D721Med (cell line): ENCODE results near the gene SPIB.

ENCODE experiments used
- DNase-seq: peaks from one replicate; pipeline ENCODE4 v3.0.0; 2011; ENCODE audit warnings: low spot score; ENCODE audit not compliant: insufficient read length
- FAIRE-seq: peaks from 2 replicates; lab custom pipeline; 2011; peaks lifted over from hg19 to GRCh38; lab: Jason Lieb, UNC
- TF ChIP-seq, protein P1 (sequence below): IDR thresholded peaks from 2 replicates; pipeline ENCODE4 v1.5.1; 2012; ENCODE audit warnings: mild to moderate bottlenecking, control low read depth; ENCODE audit not compliant: insufficient read depth; ENCODE audit errors: missing control alignments

SPIB gene

GRCh38 chr19:50427997-50428425 is 9.3 kb downstream of the SPIB start:
- FAIRE-seq (no peak), DNase-seq (no peak)
- TF ChIP-seq, protein P1, sequence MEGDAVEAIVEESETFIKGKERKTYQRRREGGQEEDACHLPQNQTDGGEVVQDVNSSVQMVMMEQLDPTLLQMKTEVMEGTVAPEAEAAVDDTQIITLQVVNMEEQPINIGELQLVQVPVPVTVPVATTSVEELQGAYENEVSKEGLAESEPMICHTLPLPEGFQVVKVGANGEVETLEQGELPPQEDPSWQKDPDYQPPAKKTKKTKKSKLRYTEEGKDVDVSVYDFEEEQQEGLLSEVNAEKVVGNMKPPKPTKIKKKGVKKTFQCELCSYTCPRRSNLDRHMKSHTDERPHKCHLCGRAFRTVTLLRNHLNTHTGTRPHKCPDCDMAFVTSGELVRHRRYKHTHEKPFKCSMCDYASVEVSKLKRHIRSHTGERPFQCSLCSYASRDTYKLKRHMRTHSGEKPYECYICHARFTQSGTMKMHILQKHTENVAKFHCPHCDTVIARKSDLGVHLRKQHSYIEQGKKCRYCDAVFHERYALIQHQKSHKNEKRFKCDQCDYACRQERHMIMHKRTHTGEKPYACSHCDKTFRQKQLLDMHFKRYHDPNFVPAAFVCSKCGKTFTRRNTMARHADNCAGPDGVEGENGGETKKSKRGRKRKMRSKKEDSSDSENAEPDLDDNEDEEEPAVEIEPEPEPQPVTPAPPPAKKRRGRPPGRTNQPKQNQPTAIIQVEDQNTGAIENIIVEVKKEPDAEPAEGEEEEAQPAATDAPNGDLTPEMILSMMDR: no peak

- TF ChIP-seq, protein P1: no peak
- FAIRE-seq (no peak), DNase-seq (no peak)
Measured at GRCh38 chr19:50428772-50429463, 10.2 kb downstream of the SPIB start.

GRCh38 chr19:50430888-50431342 is 12.2 kb downstream of the SPIB start:
- TF ChIP-seq, protein P1: no peak
- no peak for FAIRE-seq
- DNase-seq: no peak

- peak; percentile 82 for DNase-seq
- FAIRE-seq: no peak
- TF ChIP-seq, protein P1: no peak
Measured at GRCh38 chr19:50431343-50432220, 12.8 kb downstream of the SPIB start.

DNA sequence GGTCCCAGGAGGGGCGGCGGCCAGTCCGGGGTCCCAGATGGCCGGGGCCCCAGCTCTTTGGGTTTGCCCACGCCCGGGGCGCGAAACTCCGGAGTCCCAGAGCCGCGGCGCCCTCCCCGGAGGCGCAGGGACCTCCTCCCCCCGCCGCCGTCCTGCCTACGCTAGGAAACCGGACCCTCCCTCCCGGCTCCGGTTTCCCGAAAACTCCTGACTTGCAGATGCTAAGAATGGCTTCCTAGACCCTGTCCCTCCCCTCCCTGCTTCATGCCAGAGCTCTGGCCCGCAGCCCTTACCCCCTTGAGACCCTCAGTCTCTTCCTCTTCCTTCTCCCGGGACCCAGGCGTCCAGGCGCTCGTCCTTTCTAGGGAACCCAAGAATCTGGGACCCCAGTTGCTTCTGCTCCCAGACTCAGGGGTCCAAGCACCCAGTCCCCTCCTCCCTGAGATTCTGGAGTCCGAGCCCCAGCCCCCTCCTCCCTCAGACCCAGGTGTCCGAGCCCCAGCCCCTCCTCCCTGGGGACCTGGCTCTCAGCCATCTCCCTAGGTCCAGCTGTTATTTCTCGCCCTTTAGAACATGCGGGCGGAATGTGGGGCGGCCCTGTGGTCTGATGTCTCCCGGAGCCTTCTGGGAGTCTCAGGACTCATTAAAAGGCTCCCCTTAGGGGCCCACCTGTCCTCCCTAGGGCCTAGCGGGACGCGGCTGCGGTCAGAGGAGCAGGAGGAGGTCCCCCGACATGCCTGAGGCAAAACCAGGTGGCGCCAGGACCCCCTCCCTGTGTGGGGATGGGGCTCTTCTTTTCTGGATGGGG is 13.7 kb downstream of the SPIB start, which contains the start of gene MYBPC2:
TSS of gene MYBPC2 (plus strand) at position 672 of the 808 bp plus-strand sequence. CDS start at position 734, 62 bp downstream.
- TF ChIP-seq, protein P1: no peak
- DNase-seq (no peak), FAIRE-seq (no peak)

DNA sequence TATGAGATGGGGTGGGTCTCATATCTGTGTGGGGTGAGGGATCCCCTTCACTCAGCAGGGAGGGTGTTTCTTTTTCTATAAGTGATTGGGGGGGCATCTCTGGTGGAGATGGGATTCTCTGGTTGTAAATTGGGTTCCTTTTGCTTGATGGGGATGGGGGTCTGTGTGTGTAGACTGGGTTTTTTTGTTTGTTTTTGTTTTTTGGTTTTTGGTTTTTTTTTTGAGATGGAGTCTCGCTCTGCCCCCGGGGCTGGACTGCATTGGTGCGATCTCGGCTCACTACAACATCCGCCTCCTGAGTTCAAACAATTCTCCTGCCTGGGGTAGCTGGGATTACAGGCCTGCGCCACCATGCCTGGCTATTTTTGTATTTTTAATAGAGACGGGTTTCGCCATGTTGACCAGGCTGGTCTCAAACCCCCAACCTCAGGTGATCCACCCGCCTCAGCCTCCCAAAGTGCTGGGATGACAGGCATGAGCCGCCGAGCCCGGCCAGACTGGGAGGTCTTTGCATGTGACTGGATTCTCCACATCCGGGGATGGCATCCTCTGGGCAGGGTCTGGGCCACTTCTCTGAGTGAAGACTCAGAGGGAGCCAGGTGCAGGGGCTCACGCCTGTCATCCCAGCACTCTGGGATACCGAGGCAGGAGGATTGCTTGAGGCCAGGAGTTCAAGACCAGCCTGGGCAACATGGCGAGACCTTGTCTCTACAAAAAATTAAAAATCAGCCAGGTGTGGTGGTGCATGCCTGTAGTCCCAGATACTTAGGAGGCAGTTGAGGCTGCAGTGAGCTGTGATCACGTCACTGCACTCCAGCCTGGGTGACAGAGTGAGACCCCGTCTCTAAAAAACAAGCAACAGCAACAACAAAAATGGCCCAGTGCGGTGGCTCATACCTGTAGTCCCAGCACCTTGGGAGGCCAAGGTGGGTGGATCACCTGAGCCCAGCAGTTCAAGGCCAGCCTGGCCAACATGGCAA is 14.8 kb downstream of the SPIB start:
- FAIRE-seq (no peak), DNase-seq (no peak)
- TF ChIP-seq, protein P1: no peak
